Measurements from ENCODE around the gene CDC16.
A peak's percentile ranks its signal among the peaks of the same experiment; 100 is the strongest.

CDC16 gene

GRCh38 chr13:114315074-114315785 is 80.5 kb downstream of the CDC16 start:
- Mint-ChIP-seq H3K9me3 (peaks cover 0 to 4% of the 10 kb centered on the region in 2 donors), H3K4me1 (peaks cover 59% of the 10 kb centered on the region), H3K4me3 (peak overlapping the region; percentile 75 to 91), H3K27ac (peak overlapping the region; percentile 27 to 91), H3K27me3 (no peaks in the 10 kb centered on the region)
- no peak for ATAC-seq
- no peak for DNase-seq

- Mint-ChIP-seq H3K4me3 (no peak overlapping the region), H3K4me1 (peaks cover 55% of the 10 kb centered on the region), H3K27ac (no peak overlapping the region), H3K9me3 (no peaks in the 10 kb centered on the region), H3K27me3 (no peaks in the 10 kb centered on the region)
- DNase-seq (no peak), ATAC-seq (no peak)
Measured at GRCh38 chr13:114318624-114319023, 83.9 kb downstream of the CDC16 start.

GRCh38 chr13:114319441-114319913 is 84.8 kb downstream of the CDC16 start:
- Mint-ChIP-seq H3K9me3 (no peaks in the 10 kb centered on the region), H3K4me1 (peaks cover 60% of the 10 kb centered on the region), H3K27me3 (no peaks in the 10 kb centered on the region), H3K4me3 (no peak overlapping the region), H3K27ac (peak overlapping the region; percentile 5 to 46)
- ATAC-seq: no peak
- DNase-seq: no peak

GRCh38 chr13:114320065-114320464 is 85.4 kb downstream of the CDC16 start:
- no peak overlapping the region for H3K4me3 Mint-ChIP-seq
- peaks cover 62% of the 10 kb centered on the region for H3K4me1 Mint-ChIP-seq
- DNase-seq (no peak), ATAC-seq (no peak)
- no peaks in the 10 kb centered on the region for H3K9me3 Mint-ChIP-seq
- H3K27ac Mint-ChIP-seq: peak overlapping the region in 1 of 2 donors; percentile 66
- H3K27me3 Mint-ChIP-seq: no peaks in the 10 kb centered on the region

GRCh38 chr13:114321256-114321655 is 86.6 kb downstream of the CDC16 start:
- DNase-seq (no peak), ATAC-seq (no peak)
- no peak overlapping the region for H3K4me3 Mint-ChIP-seq
- no peaks in the 10 kb centered on the region for H3K9me3 Mint-ChIP-seq
- H3K27ac Mint-ChIP-seq: no peak overlapping the region
- H3K4me1 Mint-ChIP-seq: peaks cover 66% of the 10 kb centered on the region
- H3K27me3 Mint-ChIP-seq: no peaks in the 10 kb centered on the region
